H9 (cell line): ENCODE results near the gene CDK9. TPM values are rescaled to one million over a fixed set of nuclear protein-coding genes. Genes with fewer than 3 reads are reported as not detected.

Source experiments
- DNase-seq: peaks from one replicate; pipeline ENCODE4 v3.0.0-alpha.2; 2017
- H2AFZ ChIP-seq: one replicate; pipeline ENCODE4 v1.6.1; 2013; ENCODE audit warnings: mild to moderate bottlenecking, low read length, control low read depth, moderate library complexity
- H2AK5ac ChIP-seq: 2 replicates; pipeline ENCODE4 v1.6.1; 2013; ENCODE audit warnings: low read length, control low read depth, mixed read lengths; ENCODE audit not compliant: insufficient read length
- H2BK120ac ChIP-seq: one replicate; pipeline ENCODE4 v1.6.1; 2013; ENCODE audit warnings: low read depth, mild to moderate bottlenecking, low read length, control low read depth, inconsistent platforms; ENCODE audit not compliant: poor library complexity, severe bottlenecking
- H2BK12ac ChIP-seq: 2 replicates; pipeline ENCODE4 v1.6.1; 2013; ENCODE audit warnings: low read length, control low read depth, mixed read lengths, low read depth; ENCODE audit not compliant: insufficient read length
- H2BK15ac ChIP-seq: 2 replicates; pipeline ENCODE4 v1.6.1; 2013; ENCODE audit warnings: low read depth, low read length, control low read depth
- H2BK20ac ChIP-seq: one replicate; pipeline ENCODE4 v1.6.1; 2013; ENCODE audit warnings: low read depth, mild to moderate bottlenecking, low read length, control low read depth, inconsistent platforms; ENCODE audit not compliant: poor library complexity, severe bottlenecking
- H2BK5ac ChIP-seq: 2 replicates; pipeline ENCODE4 v1.6.1; 2013; ENCODE audit warnings: low read length, control low read depth, mixed read lengths; ENCODE audit not compliant: insufficient read length
- H3K14ac ChIP-seq: 2 replicates; pipeline ENCODE4 v1.6.1; 2013; ENCODE audit warnings: low read length, control low read depth; ENCODE audit not compliant: insufficient read depth
- H3K18ac ChIP-seq: 2 replicates; pipeline ENCODE4 v1.6.1; 2013; ENCODE audit warnings: low read depth, mild to moderate bottlenecking, mixed read lengths, low read length, control low read depth; ENCODE audit not compliant: insufficient read length
- H3K23ac ChIP-seq: 2 replicates; pipeline ENCODE4 v1.6.1; 2013; ENCODE audit warnings: low read length, control low read depth, mixed read lengths, low read depth; ENCODE audit not compliant: insufficient read length
- H3K23me2 ChIP-seq: 2 replicates; pipeline ENCODE4 v1.6.1; 2013; ENCODE audit warnings: low read depth, mild to moderate bottlenecking, mixed read lengths, low read length, control low read depth; ENCODE audit not compliant: insufficient read length, poor library complexity, severe bottlenecking
- H3K27ac ChIP-seq: 2 replicates; pipeline ENCODE4 v1.5.1; 2013; ENCODE audit warnings: low read length, control low read depth, mixed read lengths, low read depth; ENCODE audit not compliant: insufficient read length
- H3K27me3 ChIP-seq: 2 replicates; pipeline ENCODE4 v1.6.1; 2013; ENCODE audit warnings: low read length, control low read depth, inconsistent platforms; ENCODE audit not compliant: insufficient read depth
- H3K4ac ChIP-seq: 2 replicates; pipeline ENCODE4 v1.6.1; 2013; ENCODE audit warnings: low read depth, mild to moderate bottlenecking, control low read depth, inconsistent platforms, low read length, moderate library complexity
- H3K4me1 ChIP-seq: 2 replicates; pipeline ENCODE4 v1.6.1; 2013; ENCODE audit warnings: low read length, control low read depth, inconsistent platforms; ENCODE audit not compliant: insufficient read depth
- H3K4me2 ChIP-seq: 2 replicates; pipeline ENCODE4 v1.6.1; 2013; ENCODE audit warnings: low read length, control low read depth, mixed read lengths; ENCODE audit not compliant: insufficient read length, insufficient read depth
- H3K56ac ChIP-seq: 2 replicates; pipeline ENCODE4 v1.6.1; 2013; ENCODE audit warnings: low read depth, mild to moderate bottlenecking, mixed read lengths, low read length, control low read depth; ENCODE audit not compliant: insufficient read length
- H3K79me1 ChIP-seq: 2 replicates; pipeline ENCODE4 v1.6.1; 2013; ENCODE audit warnings: low read depth, mild to moderate bottlenecking, moderate library complexity, low read length, control low read depth, inconsistent platforms; ENCODE audit not compliant: insufficient read depth, poor library complexity, severe bottlenecking
- H3K79me2 ChIP-seq: 2 replicates; pipeline ENCODE4 v1.6.1; 2013; ENCODE audit warnings: low read length, control low read depth, inconsistent platforms; ENCODE audit not compliant: insufficient read depth
- H3K9ac ChIP-seq: 2 replicates; pipeline ENCODE4 v1.6.1; 2013; ENCODE audit warnings: low read length, control low read depth, mixed read lengths; ENCODE audit not compliant: insufficient read length; ENCODE audit errors: extremely low read depth
- H3K9me3 ChIP-seq: one replicate; pipeline ENCODE4 v1.6.1; 2013; ENCODE audit warnings: low read depth, low read length, inconsistent platforms; ENCODE audit not compliant: control insufficient read depth
- H3T11ph ChIP-seq: one replicate; pipeline ENCODE4 v1.6.1; 2013; ENCODE audit warnings: mild to moderate bottlenecking, low read length, control low read depth, inconsistent platforms
- H4K20me1 ChIP-seq: one replicate; pipeline ENCODE4 v1.6.1; 2013; ENCODE audit not compliant: control insufficient read depth, insufficient read length, insufficient read depth
- H4K5ac ChIP-seq: 2 replicates; pipeline ENCODE4 v1.6.1; 2013; ENCODE audit warnings: low read depth, mild to moderate bottlenecking, mixed read lengths, low read length, control low read depth; ENCODE audit not compliant: insufficient read length
- H4K8ac ChIP-seq: replicated peaks from 2 replicates; pipeline ENCODE4 v1.6.1; 2013; ENCODE audit warnings: low read length, control low read depth, mixed read lengths, low read depth; ENCODE audit not compliant: insufficient read length
- H4K91ac ChIP-seq: 2 replicates; pipeline ENCODE4 v1.6.1; 2013; ENCODE audit warnings: low read depth, mild to moderate bottlenecking, moderate library complexity, mixed read lengths, low read length, control low read depth; ENCODE audit not compliant: insufficient read length
- H3K27ac Mint-ChIP-seq, 3 experiments: 2 replicates in 2 of 3; 3 replicates in 1 of 3; pipeline ENCODE4 v1.8.0; 2020 to 2021; ENCODE audit warnings: mixed read lengths in 3 of 3, mild to moderate bottlenecking in 1 of 3, moderate library complexity in 1 of 3
- H3K27me3 Mint-ChIP-seq: 2 replicates; pipeline ENCODE4 v1.8.0; 2021; ENCODE audit warnings: low read depth, mild to moderate bottlenecking, moderate library complexity, mixed read lengths
- H3K36me3 Mint-ChIP-seq, 3 experiments: 2 replicates in 2 of 3; 3 replicates in 1 of 3; pipeline ENCODE4 v1.8.0; 2020 to 2021; ENCODE audit warnings: low read depth in 3 of 3, mixed read lengths in 3 of 3; ENCODE audit not compliant: insufficient read depth in 1 of 3
- H3K4me1 Mint-ChIP-seq, 2 experiments: 2 replicates each; pipeline ENCODE4 v1.8.0; 2020; ENCODE audit warnings: mixed read lengths in 2 of 2
- H3K4me3 Mint-ChIP-seq, 2 experiments: 2 replicates in 1 of 2; 3 replicates in 1 of 2; pipeline ENCODE4 v1.8.0; 2020 to 2021; ENCODE audit warnings: mild to moderate bottlenecking in 2 of 2, mixed read lengths in 2 of 2, moderate library complexity in 1 of 2
- H3K9me3 Mint-ChIP-seq, 2 experiments: 2 replicates in 1 of 2; 3 replicates in 1 of 2; pipeline ENCODE4 v1.8.0; 2020; ENCODE audit warnings: mild to moderate bottlenecking in 2 of 2, mixed read lengths in 2 of 2, moderate library complexity in 1 of 2
- WGBS: extraction: QIAGEN DNeasy Blood & Tissue Kit; methylation state at CpG from one replicate; pipeline ENCODE4 v1.1.7; 2013; ENCODE audit warnings: missing lambda C conversion rate, low lambda C conversion rate, mixed read lengths; ENCODE audit not compliant: insufficient read length; ENCODE audit errors: extremely low coverage; 5-methylcytosine and 5-hydroxymethylcytosine counted together
- total RNA-seq: library from RNA; stranded (reverse); gene quantifications from 2 replicates; pipeline ENCODE4 v1.2.1, GENCODE V29; 2021
- TF ChIP-seq, protein P1 (sequence below): fragments of 200-600 bp; sonication (generic); conservative IDR thresholded peaks from 3 replicates; pipeline ENCODE4 v1.8.0; 2021; ENCODE audit warnings: antibody characterized with exemption, mild to moderate bottlenecking

The CDK9 gene
- total RNA-seq, 1 experiment from 2014 or later: 85.7 TPM

DNA sequence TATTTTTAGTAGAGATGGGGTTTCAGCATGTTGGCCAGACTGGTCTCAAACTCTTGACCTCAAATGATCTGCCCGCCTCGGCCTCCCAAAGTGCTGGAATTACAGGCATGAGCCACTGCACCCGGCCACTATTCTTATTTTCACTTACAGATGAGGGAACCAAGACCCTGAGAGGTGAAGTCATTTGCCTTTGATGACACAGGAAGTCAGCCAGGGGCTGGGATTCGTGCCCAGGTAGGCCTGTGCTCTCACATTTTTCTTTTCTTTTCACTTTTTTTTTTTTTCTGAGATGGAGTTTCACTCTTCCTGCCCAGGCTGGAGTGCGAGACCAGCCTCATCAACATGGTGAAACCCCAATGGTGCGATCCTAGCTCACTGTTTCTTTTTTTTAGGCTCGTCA lies 46.4 kb downstream of the CDK9 start:
- Histone ChIP-seq H4K5ac (no peak overlapping the region), H4K8ac (no peak overlapping the region), H2BK15ac (no peak overlapping the region), H3T11ph (no peak overlapping the region), H3K4me1 (no peaks in the 10 kb centered on the region; the same call in 1 of the 2 replicates), H3K4me2 (no peak overlapping the region), H3K27ac (no peak overlapping the region), H3K27me3 (no peaks in the 10 kb centered on the region), H4K20me1 (no peaks in the 10 kb centered on the region), H3K14ac (no peak overlapping the region), H3K56ac (no peak overlapping the region), H3K18ac (no peak overlapping the region), H3K9me3 (no peaks in the 10 kb centered on the region), H2BK5ac (no peak overlapping the region), H2BK12ac (no peak overlapping the region), H3K79me2 (no peaks in the 10 kb centered on the region), H3K4ac (no peak overlapping the region), H3K23me2 (peaks cover 3% of the 10 kb centered on the region), H3K79me1 (no peaks in the 10 kb centered on the region), H2BK120ac (no peak overlapping the region), H2AK5ac (no peak overlapping the region), H3K23ac (no peak overlapping the region), H2BK20ac (no peak overlapping the region), H3K9ac (no peak overlapping the region), H4K91ac (no peak overlapping the region), H2AFZ (no peak overlapping the region)
- Mint-ChIP-seq H3K9me3 (no peaks in the 10 kb centered on the region), H3K36me3 (no peaks in the 10 kb centered on the region; a peak in 1 of 7 replicates), H3K27me3 (peaks cover 8% of the 10 kb centered on the region), H3K4me1 (peaks cover 11 to 30% of the 10 kb centered on the region in 2 experiments), H3K27ac (peak overlapping the region in 1 of 3 experiments; percentile 77; a peak in 3 of 7 replicates), H3K4me3 (no peak overlapping the region)
- WGBS: no CpG with 5 or more reads among the region's 7 CpGs
- TF ChIP-seq, protein P1, sequence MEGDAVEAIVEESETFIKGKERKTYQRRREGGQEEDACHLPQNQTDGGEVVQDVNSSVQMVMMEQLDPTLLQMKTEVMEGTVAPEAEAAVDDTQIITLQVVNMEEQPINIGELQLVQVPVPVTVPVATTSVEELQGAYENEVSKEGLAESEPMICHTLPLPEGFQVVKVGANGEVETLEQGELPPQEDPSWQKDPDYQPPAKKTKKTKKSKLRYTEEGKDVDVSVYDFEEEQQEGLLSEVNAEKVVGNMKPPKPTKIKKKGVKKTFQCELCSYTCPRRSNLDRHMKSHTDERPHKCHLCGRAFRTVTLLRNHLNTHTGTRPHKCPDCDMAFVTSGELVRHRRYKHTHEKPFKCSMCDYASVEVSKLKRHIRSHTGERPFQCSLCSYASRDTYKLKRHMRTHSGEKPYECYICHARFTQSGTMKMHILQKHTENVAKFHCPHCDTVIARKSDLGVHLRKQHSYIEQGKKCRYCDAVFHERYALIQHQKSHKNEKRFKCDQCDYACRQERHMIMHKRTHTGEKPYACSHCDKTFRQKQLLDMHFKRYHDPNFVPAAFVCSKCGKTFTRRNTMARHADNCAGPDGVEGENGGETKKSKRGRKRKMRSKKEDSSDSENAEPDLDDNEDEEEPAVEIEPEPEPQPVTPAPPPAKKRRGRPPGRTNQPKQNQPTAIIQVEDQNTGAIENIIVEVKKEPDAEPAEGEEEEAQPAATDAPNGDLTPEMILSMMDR: no peak
- no peak for DNase-seq
